A549 (cell line): ENCODE data around the gene EIF4G3. TPM values are rescaled to one million over a fixed set of nuclear protein-coding genes. Genes with fewer than 3 reads are reported as not detected.

Experiments used
- ATAC-seq, 2 experiments: fragments of 200-7000 bp in 1 of 2; fragments of >200 bp in 1 of 2; cut with Nextera tagmentation in 1 of 2; cut with Tn5 transposase in 1 of 2; 3 replicates each; pipeline versions ENCODE4 v1.8.0 to v1.9.1; 2018 to 2020; ENCODE audit warnings: mild to moderate bottlenecking in 1 of 2, moderate library complexity in 1 of 2
- CTCF ChIA-PET: fragments of 300-600 bp; sonication (Branson Sonifier 250); formaldehyde crosslinking; extraction: SDS; loops from one replicate; lab custom pipeline; 2021; ENCODE audit warnings: antibody characterized with exemption, inconsistent platforms; lab: Yijun Ruan, JAX
- POLR2A ChIA-PET: fragments of 350-600 bp; formaldehyde crosslinking; extraction: SDS; loops from one replicate; lab custom pipeline; 2021; ENCODE audit warnings: antibody characterized with exemption, inconsistent platforms; lab: Yijun Ruan, JAX
- DNase-seq, 2 experiments: peaks; one replicate each; pipeline versions ENCODE4 v3.0.0 to v3.0.0-alpha.2; 2011 to 2016; ENCODE audit warnings: low read depth in 1 of 2, low spot score in 1 of 2
- FAIRE-seq: peaks from 2 replicates; lab custom pipeline; 2011; peaks lifted over from hg19 to GRCh38; lab: Jason Lieb, UNC
- H3K27ac ChIP-seq, 2 experiments: fragments of >200 bp; sonication (Bioruptor Twin); formaldehyde crosslinking; 3 replicates each; pipeline ENCODE4 v1.5.1; 2016 to 2017
- H3K4me1 ChIP-seq: fragments of >200 bp; sonication (Bioruptor Twin); formaldehyde crosslinking; 3 replicates; pipeline ENCODE4 v1.6.1; 2016
- H3K4me2 ChIP-seq: fragments of >200 bp; sonication (Bioruptor Twin); formaldehyde crosslinking; 3 replicates; pipeline ENCODE4 v1.6.1; 2016
- H3K4me3 ChIP-seq: fragments of >200 bp; sonication (Bioruptor Twin); formaldehyde crosslinking; 3 replicates; pipeline ENCODE4 v1.5.1; 2016
- H3K9me3 ChIP-seq: fragments of >200 bp; sonication (Bioruptor Twin); formaldehyde crosslinking; 3 replicates; pipeline ENCODE4 v1.6.1; 2016
- EHF ChIP-seq: fragments of 250-450 bp; sonication (Bioruptor Pico); IDR thresholded peaks from 2 replicates; pipeline ENCODE4 v1.5.0; 2020; ENCODE audit warnings: mild to moderate bottlenecking
- EHMT2 ChIP-seq: fragments of 200-600 bp; sonication (generic); IDR thresholded peaks from 2 replicates; pipeline ENCODE4 v1.6.1; 2016; ENCODE audit warnings: antibody characterized with exemption, low read depth, mild to moderate bottlenecking, moderate library complexity
- ESRRA ChIP-seq: fragments of 150-350 bp; IDR thresholded peaks from 2 replicates; pipeline ENCODE4 v1.6.1; 2014; ENCODE audit warnings: mild to moderate bottlenecking, low read length, borderline replicate concordance
- HDAC2 ChIP-seq: fragments of 200-600 bp; sonication (generic); IDR thresholded peaks from 2 replicates; pipeline ENCODE4 v1.6.1; 2016
- HEYL ChIP-seq: fragments of 250-450 bp; sonication (Bioruptor Pico); IDR thresholded peaks from 2 replicates; pipeline ENCODE4 v1.8.0; 2021; ENCODE audit warnings: mild to moderate bottlenecking, moderate library complexity
- HOXB5 ChIP-seq: fragments of 250-450 bp; sonication (Bioruptor Pico); IDR thresholded peaks from 2 replicates; pipeline ENCODE4 v1.5.0; 2020; ENCODE audit warnings: mild to moderate bottlenecking, moderate library complexity
- JUN ChIP-seq, 2 experiments: fragments of >200 bp; sonication (Bioruptor Twin); formaldehyde crosslinking; IDR thresholded peaks; 2 replicates in 1 of 2; 3 replicates in 1 of 2; pipeline ENCODE4 v1.6.1; 2016 to 2017
- MAZ ChIP-seq: fragments of 150-350 bp; IDR thresholded peaks from 2 replicates; pipeline ENCODE4 v1.6.1; 2014; ENCODE audit warnings: antibody characterized with exemption, low read depth, low read length, borderline replicate concordance
- MYC ChIP-seq: IDR thresholded peaks from 2 replicates; pipeline ENCODE4 v1.6.1; 2012; ENCODE audit warnings: mild to moderate bottlenecking, inconsistent platforms, low read length, improper control_type of control experiment, borderline replicate concordance
- PHF8 ChIP-seq: fragments of 200-600 bp; sonication (generic); IDR thresholded peaks from 2 replicates; pipeline ENCODE4 v1.6.1; 2016; ENCODE audit warnings: low read depth, mild to moderate bottlenecking, antibody characterized with exemption, moderate library complexity, borderline replicate concordance
- POLR2A ChIP-seq: IDR thresholded peaks from 2 replicates; pipeline ENCODE4 v1.6.1; 2012; ENCODE audit warnings: mild to moderate bottlenecking, low read length
- RAD21 ChIP-seq, 2 experiments: fragments of >200 bp in 1 of 2; sonication (Bioruptor Twin) in 1 of 2; formaldehyde crosslinking in 1 of 2; IDR thresholded peaks in 1 of 2; conservative IDR thresholded peaks in 1 of 2; 2 replicates in 1 of 2; 3 replicates in 1 of 2; pipeline ENCODE4 v1.6.1; 2012 to 2018; ENCODE audit warnings: inconsistent platforms in 1 of 2
- RARB ChIP-seq: fragments of 250-450 bp; sonication (Bioruptor Pico); IDR thresholded peaks from 2 replicates; pipeline ENCODE4 v1.8.0; 2021; ENCODE audit warnings: mild to moderate bottlenecking, moderate library complexity
- RCOR1 ChIP-seq: fragments of 150-350 bp; IDR thresholded peaks from 2 replicates; pipeline ENCODE4 v1.6.1; 2014; ENCODE audit warnings: antibody characterized with exemption, low read length, low read depth
- RNF2 ChIP-seq: fragments of 200-600 bp; sonication (generic); IDR thresholded peaks from 2 replicates; pipeline ENCODE4 v1.6.1; 2016; ENCODE audit warnings: low read depth, mild to moderate bottlenecking, antibody characterized with exemption, moderate library complexity, borderline replicate concordance
- SREBF2 ChIP-seq: fragments of 450-650 bp; IDR thresholded peaks from 2 replicates; pipeline ENCODE4 v1.6.1; 2014; ENCODE audit warnings: mild to moderate bottlenecking, moderate library complexity
- TFCP2L1 ChIP-seq: fragments of 250-450 bp; sonication (Bioruptor Pico); IDR thresholded peaks from 2 replicates; pipeline ENCODE4 v1.5.0; 2021; ENCODE audit warnings: mild to moderate bottlenecking
- ZC3H11A ChIP-seq: fragments of 450-650 bp; IDR thresholded peaks from 2 replicates; pipeline ENCODE4 v1.6.1; 2014; ENCODE audit warnings: antibody characterized with exemption, mild to moderate bottlenecking
- ZFP36 ChIP-seq: fragments of 450-650 bp; IDR thresholded peaks from 2 replicates; pipeline ENCODE4 v1.6.1; 2014; ENCODE audit warnings: borderline replicate concordance; ENCODE audit not compliant: partially characterized antibody
- ZNF302 ChIP-seq: fragments of 250-450 bp; sonication (Bioruptor Pico); IDR thresholded peaks from 2 replicates; pipeline ENCODE4 v1.9.0; 2021; ENCODE audit warnings: inconsistent platforms, mild to moderate bottlenecking, moderate library complexity
- WGBS: methylation state at CpG from one replicate; pipeline ENCODE4 v1.1.6; 2017; ENCODE audit errors: missing lambda C conversion rate; 5-methylcytosine and 5-hydroxymethylcytosine counted together
- polyA plus RNA-seq, 4 experiments: library from polyadenylated mRNA; depleted of rRNA in 3 of 4; stranded (reverse); fragments of >200 nt; fragmentation: RNase III in 1 of 4; extraction: RNeasy Plus Mini Kit Qiagen cat#74134 plus additional on column Dnase treatment in 1 of 4; gene quantifications; 2 replicates in 3 of 4; 3 replicates in 1 of 4; pipeline ENCODE4 v1.2.3, GENCODE V29; 2011 to 2017
- TF ChIP-seq, protein P1 (sequence below): fragments of >200 bp; sonication (Bioruptor Twin); formaldehyde crosslinking; IDR thresholded peaks from 3 replicates; pipeline ENCODE4 v1.6.1; 2016
- TF ChIP-seq, protein P2 (sequence below): IDR thresholded peaks from 2 replicates; pipeline ENCODE4 v1.6.1; 2012; ENCODE audit warnings: low read depth, borderline replicate concordance
- TF ChIP-seq, protein P3 (sequence below): fragments of 450-650 bp; IDR thresholded peaks from 2 replicates; pipeline ENCODE4 v1.6.1; 2014; ENCODE audit warnings: antibody characterized with exemption
- TF ChIP-seq, protein P4 (sequence below): fragments of 200-600 bp; sonication (generic); IDR thresholded peaks from 2 replicates; pipeline ENCODE4 v1.6.1; 2016; ENCODE audit warnings: antibody characterized with exemption, mild to moderate bottlenecking, moderate library complexity
- TF ChIP-seq, protein P5 (sequence below): fragments of >200 bp; sonication (Bioruptor Twin); formaldehyde crosslinking; IDR thresholded peaks from 2 replicates; pipeline ENCODE4 v1.6.1; 2016

EIF4G3 gene
- polyA plus RNA-seq, 2 of the 4 experiments (the other 2 are of a cell fraction), result 25.0 to 51.3 TPM

DNA sequence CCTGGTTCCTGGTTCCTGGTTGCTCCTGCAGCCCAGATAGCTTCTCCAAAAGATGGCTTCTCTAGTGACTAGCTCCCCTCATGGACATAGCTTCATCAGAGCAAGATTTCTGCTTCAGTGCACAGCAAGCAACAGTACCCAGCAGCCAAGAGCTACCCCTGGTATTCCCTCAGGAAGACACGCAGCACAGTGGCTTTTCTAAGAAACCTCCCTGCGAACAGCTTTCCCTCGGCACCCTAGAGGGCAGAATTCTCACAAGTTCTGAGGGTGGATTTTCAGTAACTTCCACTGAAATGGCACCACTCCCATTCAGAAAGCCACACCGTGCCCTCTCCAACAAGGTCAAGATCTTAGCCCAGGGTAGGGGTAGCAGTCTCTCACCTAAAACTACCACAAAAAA is 128.2 kb downstream of the EIF4G3 start:
- Histone ChIP-seq H3K27ac (no peak overlapping the region), H3K4me2 (no peak overlapping the region), H3K9me3 (no peaks in the 10 kb centered on the region), H3K4me3 (no peak overlapping the region), H3K4me1 (0 out of 3 replicates have a peak, but pooled peaks cover 6% of the 10 kb centered on the region)
- TF ChIP-seq HEYL (CRISPR knock-in tag) (no peak), PHF8 (no peak), TFCP2L1 (no peak), HOXB5 (CRISPR knock-in tag) (no peak), RCOR1 (no peak), ZFP36 (no peak), EHMT2 (no peak), RNF2 (no peak)
- TF ChIP-seq, protein P1, sequence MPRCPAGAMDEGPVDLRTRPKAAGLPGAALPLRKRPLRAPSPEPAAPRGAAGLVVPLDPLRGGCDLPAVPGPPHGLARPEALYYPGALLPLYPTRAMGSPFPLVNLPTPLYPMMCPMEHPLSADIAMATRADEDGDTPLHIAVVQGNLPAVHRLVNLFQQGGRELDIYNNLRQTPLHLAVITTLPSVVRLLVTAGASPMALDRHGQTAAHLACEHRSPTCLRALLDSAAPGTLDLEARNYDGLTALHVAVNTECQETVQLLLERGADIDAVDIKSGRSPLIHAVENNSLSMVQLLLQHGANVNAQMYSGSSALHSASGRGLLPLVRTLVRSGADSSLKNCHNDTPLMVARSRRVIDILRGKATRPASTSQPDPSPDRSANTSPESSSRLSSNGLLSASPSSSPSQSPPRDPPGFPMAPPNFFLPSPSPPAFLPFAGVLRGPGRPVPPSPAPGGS, result no peak
- TF ChIP-seq, protein P2, sequence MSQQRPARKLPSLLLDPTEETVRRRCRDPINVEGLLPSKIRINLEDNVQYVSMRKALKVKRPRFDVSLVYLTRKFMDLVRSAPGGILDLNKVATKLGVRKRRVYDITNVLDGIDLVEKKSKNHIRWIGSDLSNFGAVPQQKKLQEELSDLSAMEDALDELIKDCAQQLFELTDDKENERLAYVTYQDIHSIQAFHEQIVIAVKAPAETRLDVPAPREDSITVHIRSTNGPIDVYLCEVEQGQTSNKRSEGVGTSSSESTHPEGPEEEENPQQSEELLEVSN, result no peak
- WGBS, result 100% methylated on average over 4 of the region's 4 CpGs
- CTCF ChIA-PET, result interaction anchor here (0.9 kb wide), 1 partner anchor 9 kb away, joined by 3 read pairs; no protein-coding TSS in a partner anchor
- POLR2A ChIA-PET, result no interaction called here
- ATAC-seq (no peak), FAIRE-seq (no peak), DNase-seq (no peak)

DNA sequence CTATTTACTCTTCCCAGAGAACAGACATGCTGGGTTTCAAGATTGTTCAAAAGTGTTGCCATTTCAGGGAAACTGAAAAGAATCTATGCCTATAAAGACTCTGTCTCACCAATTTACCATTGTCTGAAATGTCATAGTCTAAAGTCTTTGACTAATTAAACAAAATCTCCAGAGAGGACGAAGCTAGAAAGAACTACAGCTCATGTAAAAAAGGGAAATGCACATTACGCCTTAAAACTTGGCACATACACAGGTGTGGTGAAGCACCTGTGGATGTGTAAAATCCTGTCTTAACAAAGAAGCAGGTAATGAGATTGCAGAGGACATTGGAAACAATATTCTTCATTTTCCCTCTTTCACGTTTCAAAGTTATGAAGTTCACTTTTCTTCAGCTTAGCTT is 130.6 kb downstream of the EIF4G3 start:
- ATAC-seq (no peak), DNase-seq (no peak), FAIRE-seq (no peak)
- Histone ChIP-seq H3K27ac (no peak overlapping the region), H3K4me2 (no peak overlapping the region), H3K4me3 (no peak overlapping the region), H3K9me3 (no peaks in the 10 kb centered on the region), H3K4me1 (0 out of 3 replicates have a peak, but pooled peaks cover 6% of the 10 kb centered on the region)
- ChIA-PET POLR2A (interaction anchor here (1.1 kb wide), 1 partner anchor 10 kb away, joined by 3 read pairs; no protein-coding TSS in a partner anchor), CTCF (interaction anchor here (1.5 kb wide), 1 partner anchor 12 kb away, joined by 3 read pairs; no protein-coding TSS in a partner anchor)
- 86% methylated on average over 3 of the region's 3 CpGs for WGBS
- TF ChIP-seq ZNF302 (CRISPR knock-in tag) (no peak), SREBF2 (no peak), POLR2A (no peak), JUN (IDR thresholded peaks at IDR 0.05) (no peak), ZC3H11A (no peak), RAD21 (conservative IDR thresholded peaks at IDR 0.05 in 1 of 2, IDR thresholded peaks at IDR 0.05 in 1 of 2) (no peak), EHF (CRISPR knock-in tag) (no peak), HDAC2 (no peak), ESRRA (no peak), RNF2 (no peak), RARB (CRISPR knock-in tag) (no peak), MAZ (no peak), MYC (no peak)
- TF ChIP-seq, protein P3, sequence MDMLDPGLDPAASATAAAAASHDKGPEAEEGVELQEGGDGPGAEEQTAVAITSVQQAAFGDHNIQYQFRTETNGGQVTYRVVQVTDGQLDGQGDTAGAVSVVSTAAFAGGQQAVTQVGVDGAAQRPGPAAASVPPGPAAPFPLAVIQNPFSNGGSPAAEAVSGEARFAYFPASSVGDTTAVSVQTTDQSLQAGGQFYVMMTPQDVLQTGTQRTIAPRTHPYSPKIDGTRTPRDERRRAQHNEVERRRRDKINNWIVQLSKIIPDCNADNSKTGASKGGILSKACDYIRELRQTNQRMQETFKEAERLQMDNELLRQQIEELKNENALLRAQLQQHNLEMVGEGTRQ, result no peak
- TF ChIP-seq, protein P1, result no peak
- TF ChIP-seq, protein P4, sequence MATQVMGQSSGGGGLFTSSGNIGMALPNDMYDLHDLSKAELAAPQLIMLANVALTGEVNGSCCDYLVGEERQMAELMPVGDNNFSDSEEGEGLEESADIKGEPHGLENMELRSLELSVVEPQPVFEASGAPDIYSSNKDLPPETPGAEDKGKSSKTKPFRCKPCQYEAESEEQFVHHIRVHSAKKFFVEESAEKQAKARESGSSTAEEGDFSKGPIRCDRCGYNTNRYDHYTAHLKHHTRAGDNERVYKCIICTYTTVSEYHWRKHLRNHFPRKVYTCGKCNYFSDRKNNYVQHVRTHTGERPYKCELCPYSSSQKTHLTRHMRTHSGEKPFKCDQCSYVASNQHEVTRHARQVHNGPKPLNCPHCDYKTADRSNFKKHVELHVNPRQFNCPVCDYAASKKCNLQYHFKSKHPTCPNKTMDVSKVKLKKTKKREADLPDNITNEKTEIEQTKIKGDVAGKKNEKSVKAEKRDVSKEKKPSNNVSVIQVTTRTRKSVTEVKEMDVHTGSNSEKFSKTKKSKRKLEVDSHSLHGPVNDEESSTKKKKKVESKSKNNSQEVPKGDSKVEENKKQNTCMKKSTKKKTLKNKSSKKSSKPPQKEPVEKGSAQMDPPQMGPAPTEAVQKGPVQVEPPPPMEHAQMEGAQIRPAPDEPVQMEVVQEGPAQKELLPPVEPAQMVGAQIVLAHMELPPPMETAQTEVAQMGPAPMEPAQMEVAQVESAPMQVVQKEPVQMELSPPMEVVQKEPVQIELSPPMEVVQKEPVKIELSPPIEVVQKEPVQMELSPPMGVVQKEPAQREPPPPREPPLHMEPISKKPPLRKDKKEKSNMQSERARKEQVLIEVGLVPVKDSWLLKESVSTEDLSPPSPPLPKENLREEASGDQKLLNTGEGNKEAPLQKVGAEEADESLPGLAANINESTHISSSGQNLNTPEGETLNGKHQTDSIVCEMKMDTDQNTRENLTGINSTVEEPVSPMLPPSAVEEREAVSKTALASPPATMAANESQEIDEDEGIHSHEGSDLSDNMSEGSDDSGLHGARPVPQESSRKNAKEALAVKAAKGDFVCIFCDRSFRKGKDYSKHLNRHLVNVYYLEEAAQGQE, result no peak
- TF ChIP-seq, protein P5, sequence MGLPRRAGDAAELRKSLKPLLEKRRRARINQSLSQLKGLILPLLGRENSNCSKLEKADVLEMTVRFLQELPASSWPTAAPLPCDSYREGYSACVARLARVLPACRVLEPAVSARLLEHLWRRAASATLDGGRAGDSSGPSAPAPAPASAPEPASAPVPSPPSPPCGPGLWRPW, result no peak
